ENCODE data around the gene TRIM65.
"Not testable (repeated sequence)": the region's sequence is repeated elsewhere in the genome, so short reads cannot be mapped to it uniquely, and the experiment has no call there.

TRIM65 gene

DNA sequence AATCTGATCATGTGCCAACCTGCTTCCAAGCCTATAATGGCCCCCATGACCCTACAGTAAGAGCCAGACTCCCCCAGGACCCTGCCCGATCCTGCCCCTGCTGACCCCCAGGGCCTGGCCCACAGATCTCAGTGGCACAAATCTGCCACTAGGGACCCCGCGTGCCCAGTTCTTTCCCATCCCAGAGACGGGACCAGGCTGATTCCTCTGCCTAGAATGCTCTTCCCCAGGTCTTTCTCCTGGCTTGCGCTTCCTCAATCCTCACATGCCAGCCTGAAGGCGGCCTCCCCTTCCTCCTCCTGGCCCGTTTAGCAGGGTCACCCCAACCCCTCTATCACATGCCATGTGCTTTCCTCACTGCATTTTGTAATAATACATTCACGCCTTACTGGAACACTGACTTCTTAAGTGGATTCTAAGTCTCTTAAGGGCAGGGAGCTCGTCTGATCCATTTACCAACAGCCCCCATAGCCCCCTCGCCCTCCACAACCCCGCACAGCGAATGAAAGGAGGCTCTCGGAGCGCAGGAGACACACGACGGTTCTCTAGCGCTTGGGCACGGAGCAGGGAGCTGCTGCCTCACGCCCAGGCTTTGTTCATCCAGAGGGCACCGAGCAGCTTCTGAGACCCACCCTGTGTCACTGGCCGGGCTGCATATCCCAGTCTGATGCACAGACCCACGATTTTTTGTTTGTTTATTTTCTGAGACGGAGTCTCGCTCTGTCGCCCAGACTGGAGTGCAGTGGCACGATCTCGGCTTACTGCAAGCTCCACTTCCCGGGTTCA lies 1.2 kb downstream of the TRIM65 start:
- DNase-seq: no peak

- no peak for DNase-seq
These were observed 2.6 kb downstream of the TRIM65 start for GRCh38 chr17:75894049-75894733.

GRCh38 chr17:75893305-75894048 lies 3.3 kb downstream of the TRIM65 start:
- no peak for DNase-seq

GRCh38 chr17:75892556-75893224 lies 4.1 kb downstream of the TRIM65 start:
- no peak for DNase-seq

GRCh38 chr17:75891605-75892555 lies 4.9 kb downstream of the TRIM65 start:
- DNase-seq: no peak

DNA sequence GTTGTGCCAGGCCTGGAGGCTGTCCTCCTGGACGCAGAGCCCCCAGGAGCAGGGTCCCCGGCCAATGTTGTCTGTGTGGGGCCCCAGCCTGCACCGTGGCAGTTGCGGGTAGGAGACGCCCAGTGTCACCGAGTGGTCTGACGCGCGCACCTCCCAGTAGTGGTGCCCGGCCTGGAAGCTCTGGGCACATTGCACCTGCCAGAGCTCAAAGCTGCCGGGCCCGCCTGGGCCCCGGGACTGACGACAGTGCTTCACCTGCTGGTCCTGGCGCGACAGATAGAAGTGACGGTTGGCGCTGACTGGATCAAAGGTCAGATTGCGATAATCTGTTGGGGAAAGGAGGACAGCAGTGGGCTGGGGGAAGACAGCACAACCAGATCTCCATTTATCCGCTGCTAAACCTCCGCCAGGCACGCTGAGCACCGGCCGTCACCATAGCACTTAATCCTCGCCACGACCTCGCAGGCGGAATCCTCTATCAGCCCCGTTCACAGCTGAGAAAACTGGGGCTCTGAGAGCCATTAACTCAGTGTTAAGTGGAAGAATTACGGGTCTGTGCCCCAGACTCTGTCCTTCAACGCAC lies 5.6 kb downstream of the TRIM65 start:
- DNase-seq: no peak

GRCh38 chr17:75889454-75889853 lies 7.3 kb downstream of the TRIM65 start:
- DNase-seq: no peak

DNA sequence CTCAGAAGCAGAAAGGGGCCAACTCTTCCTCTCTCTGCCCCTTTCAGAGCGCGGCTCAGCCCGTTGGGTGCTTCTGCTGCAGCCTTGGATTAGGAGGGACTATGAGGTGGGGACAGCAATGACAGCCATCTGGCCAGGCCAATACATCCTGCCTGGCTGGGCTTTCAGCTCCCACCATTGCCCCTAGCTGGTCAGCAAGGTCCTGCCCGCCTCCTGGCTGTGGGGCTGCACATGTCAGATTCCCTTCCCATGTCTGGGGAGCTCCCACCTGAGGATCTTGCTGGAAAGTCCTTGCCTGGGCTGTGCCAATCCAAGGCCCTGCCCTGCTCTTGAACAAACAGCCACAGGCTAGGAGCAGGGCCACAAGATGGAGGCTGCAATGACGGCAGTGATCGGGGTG lies 8.3 kb downstream of the TRIM65 start:
- no peak for DNase-seq

- DNase-seq: not testable (repeated sequence)
These were observed 10.9 kb downstream of the TRIM65 start for GRCh38 chr17:75885860-75886259.

DNA sequence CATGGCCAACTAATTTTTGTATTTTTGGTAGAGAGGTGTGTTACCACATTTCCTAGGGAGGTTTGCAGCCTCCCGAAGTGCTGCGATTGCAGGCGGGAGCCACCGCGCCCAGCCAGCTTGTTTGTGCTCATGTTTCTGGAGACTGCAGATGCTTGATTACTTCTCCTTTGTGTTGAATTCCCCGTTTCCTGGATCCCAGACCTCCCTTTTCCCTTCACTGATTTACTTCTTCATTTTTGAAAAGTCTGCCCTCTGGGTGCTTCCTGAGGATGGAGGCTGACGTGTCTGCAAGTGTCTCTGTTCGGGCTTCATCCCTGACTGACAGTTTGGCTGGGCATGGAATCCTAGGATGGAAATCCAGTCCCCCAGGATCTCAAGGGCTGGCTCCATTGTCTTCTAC lies 11.3 kb downstream of the TRIM65 start:
- DNase-seq: no peak

GRCh38 chr17:75881678-75882454 lies 14.9 kb downstream of the TRIM65 start:
- no peak for DNase-seq

DNA sequence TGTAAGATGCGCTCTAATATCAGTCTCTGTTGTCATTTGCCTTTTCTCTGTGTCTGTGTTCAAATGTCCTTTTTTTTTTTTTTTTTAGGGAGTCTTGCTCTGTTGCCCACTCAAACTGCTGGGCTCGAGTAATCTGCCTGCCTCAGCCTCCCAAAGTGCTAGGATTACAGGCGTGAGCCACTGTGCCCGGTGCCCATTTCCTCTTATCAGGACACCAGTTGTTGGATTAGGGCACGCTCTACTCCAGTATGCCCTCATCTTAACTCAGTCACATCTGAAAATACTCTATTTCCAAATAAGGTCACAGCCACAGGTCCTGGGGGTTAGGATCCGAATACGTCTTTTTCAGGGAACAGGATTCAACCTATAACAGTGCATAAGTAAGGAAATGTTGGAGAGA lies 16.5 kb downstream of the TRIM65 start:
- no peak for DNase-seq

DNA sequence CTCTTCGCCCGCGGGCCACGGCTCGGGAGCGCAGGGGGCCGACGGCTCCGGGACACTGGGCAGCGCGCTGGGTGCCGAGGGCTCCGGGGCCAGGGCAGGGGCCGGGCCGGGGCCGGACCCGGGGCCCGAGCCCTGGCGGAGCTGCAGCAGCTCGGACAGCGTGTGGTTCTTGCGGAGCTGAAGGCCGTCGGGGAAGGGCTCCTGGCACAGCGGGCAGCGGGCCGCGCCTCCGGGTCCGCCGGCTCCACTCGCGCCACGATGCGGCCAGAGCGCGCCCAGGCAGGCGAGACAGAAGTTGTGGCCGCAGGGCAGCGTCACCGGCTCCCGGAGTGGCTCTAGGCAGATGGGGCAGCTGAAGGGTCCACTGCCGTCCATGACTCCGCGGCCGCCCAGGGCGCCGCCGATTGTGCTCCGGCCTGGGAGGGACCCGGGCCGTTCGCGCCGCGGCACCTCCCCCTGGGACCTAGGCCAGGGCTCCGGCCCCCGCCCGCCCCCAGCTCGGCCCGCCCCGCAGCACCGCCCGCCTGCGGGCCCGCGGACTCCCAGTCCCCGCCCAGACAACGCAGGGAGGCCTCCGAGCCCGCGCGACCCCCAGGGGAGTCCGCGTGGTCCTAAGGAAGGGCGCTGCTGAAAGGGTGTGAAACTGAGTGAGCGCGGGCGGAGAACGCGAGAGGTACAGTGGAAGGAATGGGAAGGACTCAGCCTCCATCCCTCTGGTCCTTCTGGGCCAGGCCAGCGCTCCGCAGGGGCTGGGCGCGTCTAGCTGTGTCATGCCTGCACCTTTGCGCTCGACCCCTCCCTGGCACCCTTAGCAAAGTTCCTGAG lies 18.4 kb downstream of the TRIM65 start, which contains the start of gene TRIM47:
TSS of gene TRIM47 (minus strand) at position 408 of the 825 bp plus-strand sequence. CDS start at position 375, 33 bp downstream.
- DNase-seq: peak; percentile 52

- peak; percentile 56 for DNase-seq
These were observed 19.0 kb downstream of the TRIM65 start for GRCh38 chr17:75877752-75878173.

DNA sequence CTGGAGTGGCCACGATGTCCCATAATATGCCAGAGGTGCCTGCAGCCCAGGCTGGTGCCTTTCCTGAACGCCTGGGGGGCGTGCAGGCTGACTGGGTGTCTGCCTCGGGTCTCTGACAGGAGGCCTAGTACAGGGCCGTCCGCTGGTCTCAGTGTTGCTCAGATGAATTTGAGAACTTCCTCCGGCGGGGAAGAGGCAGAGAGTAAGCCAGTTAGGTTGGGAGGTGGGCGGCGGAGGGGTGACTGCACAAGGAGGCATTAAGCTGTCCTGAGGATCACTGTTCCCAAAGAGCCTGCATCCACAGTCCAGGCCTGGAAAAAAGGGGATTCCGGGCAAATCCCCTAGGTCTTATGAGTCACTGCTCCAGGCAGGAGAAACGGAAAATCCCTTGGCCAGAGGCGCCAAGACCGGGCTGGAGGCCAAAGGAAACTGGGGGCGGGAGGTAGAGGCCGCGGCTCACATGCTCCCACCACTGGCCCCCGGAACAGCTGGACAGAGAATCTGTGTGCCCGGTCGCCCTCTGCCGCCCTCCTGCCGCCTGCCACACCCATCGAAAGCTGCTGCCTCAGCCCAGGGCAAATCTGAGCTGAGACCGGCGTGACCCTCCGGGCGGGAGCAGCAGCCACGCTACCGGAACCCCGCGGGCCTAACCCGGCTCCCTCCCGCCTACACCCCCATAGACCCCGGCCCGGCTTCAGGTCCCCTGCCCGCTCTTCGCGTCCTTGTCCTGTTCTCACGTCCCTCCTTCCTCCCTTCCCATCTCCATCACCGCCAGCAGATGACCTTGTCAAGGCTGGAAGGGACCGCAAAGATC lies 19.6 kb downstream of the TRIM65 start:
- DNase-seq: peak; percentile 55

DNA sequence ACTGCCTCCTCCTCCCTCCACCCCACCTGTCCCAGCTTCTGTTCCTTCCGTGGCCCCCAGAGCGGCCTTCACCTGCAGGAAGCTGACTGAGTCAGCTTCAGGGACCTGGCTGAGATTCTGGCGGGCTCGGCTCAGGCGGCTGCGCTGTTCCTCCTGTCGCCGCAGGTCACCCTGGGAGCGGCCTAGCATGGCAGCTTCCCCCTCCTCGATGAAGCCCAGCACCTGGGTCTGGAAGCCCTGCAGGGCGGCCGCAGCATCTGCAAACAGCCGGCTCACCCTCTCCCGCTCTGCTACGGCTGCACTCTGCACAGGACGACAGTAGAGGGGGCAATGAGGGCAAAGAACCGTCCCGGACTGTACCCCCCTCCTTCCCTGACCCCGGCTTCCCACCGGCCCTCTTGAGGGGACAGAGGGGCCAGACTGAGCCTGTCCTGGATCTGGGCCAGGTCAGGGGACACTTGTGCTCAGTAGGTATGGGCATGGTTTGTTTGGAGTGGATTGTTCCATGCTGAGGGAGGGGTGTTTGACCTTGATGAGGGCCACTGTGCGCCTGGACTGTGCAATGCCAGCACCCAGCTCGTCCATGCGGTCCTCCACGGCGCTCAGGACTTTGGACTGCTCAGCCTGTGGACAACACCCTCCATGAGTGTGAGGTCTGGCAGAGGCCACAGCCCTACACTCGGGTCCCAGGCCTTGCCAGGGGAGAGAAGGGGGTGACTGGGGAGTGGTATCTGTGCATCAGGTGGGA lies 20.4 kb downstream of the TRIM65 start:
- DNase-seq: peak; percentile 78

GRCh38 chr17:75875940-75876189 lies 20.9 kb downstream of the TRIM65 start:
- DNase-seq: no peak
